HG03066 (cell line): ENCODE data around the gene PADI2.

ENCODE experiments used
- ATAC-seq: cut with Tn5 transposase; IDR thresholded peaks from one replicate; pipeline ENCODE4 v1.9.1; 2021; ENCODE audit warnings: low read depth; ENCODE audit not compliant: unreplicated experiment

PADI2 gene

DNA sequence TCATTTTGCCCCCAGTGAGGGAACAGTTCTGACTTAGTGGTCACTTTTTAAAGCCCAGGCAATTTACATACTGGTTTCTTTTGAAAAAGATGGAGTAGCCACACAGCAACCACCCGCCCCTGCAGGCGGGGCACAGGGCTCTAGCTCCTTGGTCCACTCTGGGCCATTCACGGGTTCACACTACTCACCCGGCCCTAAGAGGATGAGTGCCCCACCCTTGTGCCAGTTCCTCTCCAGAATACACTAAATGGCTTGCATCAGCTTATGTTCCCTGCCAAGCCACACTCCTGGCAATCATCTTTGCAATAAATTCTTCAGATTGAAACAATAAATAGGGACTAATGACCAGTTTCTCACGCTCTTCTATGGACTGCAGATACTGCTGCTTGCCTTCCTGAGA lies 91.8 kb downstream of the PADI2 start:
- no peak for ATAC-seq

DNA sequence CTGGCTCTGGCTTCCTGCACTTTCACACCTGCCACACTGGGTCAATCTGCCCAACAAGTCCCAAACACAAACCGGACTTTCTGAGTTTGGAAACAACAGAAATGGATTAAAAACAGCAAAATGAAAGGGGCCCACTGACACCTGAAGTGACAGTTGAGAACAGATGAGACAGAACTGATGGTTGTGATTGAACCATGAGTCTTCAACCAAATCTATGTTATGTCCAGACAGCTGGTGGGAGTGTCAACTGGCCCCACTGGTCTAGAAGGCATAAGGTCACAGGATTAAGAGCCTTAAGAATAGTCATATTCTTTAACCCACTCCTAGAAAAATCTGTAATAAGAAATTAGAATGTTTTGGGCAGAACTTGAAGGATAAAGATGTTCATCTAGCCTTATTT lies 94.5 kb downstream of the PADI2 start:
- ATAC-seq = no peak

GRCh38 chr1:17023573-17023972 lies 95.7 kb downstream of the PADI2 start:
- no peak for ATAC-seq

DNA sequence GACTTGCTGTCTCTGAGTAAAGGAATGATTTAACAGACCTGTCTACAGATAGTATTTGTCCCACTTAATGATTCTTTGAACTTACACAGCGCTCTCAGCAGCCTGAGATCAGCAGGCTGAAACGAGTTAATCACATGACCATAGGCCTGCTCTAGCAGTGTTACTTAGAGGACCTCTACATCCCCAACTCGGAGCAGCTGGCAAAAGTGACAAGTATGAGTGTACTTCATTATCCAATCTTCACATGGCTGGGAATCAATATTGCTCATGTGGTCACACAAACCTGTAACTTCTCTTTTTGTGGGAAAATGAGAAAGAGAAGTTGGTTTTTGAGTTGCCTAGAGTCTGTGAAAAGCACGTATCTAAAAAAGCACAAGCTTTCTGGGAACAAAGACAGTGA lies 96.1 kb downstream of the PADI2 start:
- ATAC-seq = no peak

DNA sequence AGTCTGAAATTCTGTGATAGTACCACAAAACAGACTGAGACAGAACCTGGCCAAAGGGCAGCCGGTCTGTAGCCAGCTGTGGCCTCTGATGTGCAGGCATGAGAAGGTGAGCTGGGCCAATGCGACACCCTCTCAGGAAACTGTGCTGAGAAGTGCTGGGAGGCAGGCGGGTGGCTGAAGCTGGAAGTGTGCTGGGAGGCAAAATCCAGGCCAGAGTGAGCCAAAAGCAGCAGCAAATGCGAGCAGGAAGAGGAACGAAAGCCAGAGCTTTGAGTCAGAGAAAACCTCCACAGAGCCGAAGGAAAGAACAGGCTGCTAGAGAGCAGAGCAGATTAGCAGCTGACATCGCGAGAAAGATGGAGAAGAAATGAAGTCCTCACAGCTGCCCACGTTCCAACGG lies 97.4 kb downstream of the PADI2 start:
- no peak for ATAC-seq

GRCh38 chr1:17020502-17020901 lies 98.7 kb downstream of the PADI2 start:
- no peak for ATAC-seq

DNA sequence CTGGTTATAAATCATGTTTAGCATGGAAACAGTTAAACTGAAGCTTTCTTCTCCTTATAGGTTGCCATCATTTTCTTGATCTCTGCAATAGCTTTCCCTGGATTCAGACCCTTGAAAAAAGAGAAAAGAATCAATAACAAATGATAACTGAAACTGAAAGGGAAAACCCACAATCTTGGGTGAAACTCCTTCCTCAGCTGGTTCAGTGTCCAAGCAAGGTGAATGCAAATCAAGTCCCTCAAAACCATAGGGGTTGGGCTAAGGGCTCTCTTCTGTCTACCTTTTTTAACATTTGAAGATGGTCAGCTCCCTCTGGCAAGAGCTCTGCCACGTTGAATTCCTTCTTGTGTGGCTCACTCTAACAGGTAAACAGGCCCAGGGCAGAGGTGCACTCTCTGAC lies 100.4 kb downstream of the PADI2 start:
- ATAC-seq = peak; percentile 56

DNA sequence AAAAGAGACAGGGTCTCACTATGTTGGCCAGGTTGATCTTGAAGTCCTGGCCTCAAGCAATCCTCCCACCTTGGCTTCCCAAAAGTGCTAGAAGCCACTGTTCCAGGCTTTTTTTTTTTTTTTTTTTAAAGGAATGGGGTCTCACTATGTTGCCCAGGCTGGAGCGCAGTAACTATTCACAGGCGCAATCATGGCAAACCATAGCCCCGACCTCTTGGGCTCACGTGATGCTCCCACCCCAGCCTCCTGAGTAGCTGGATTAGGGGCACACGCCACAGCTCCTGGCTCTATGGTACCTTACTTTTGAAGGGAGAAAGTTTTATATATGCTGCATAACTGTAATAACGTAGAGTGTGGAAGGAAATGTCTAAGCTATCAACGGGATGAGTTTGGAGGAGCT lies 101.8 kb downstream of the PADI2 start:
- ATAC-seq = no peak
